ENCODE data around the gene ARHGEF7. TPM values are rescaled to one million over a fixed set of nuclear protein-coding genes. Genes with fewer than 3 reads are reported as not detected.

The ARHGEF7 gene
- polyA plus RNA-seq, 1 donor (not counting 4 experiments of a cell fraction or from before 2014, with no cell fraction given) = 25.2 TPM

DNA sequence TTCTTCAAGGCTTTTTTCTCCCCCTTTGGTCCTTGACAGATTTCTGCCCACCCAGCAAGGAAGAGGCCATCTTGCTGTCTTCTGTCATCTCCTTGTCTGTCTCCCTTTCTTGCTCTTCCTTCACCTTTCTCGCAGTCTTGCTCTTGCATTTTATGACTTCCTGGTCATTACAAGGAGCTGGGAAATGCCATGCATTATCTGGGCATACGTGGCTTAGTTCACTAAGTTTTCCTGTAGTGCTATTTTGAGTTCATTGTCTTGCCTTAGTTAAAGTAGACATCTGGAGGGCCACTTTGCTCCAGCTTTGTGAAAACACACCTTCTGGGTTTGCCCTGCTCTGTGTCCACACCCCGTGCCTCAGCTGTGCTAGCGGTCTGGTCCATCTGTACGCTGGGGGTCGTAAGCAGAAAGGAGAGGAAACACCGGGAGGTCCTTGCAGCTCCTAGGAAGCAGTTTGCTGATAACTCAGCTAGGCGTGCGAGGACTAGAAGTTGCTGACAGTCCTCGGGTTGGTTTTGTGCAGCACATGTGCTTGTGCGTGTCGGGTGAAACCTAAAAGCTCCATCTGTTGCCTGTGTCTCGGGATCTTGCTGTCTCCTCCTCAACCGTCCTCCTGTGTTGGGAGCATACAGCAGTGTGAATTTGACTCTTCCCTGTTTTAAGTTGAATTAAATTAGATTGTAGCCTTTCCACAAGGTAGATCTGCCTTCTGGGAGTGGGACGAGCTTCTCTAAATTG is 59.4 kb downstream of the ARHGEF7 start:
- peaks cover 64% of the 10 kb centered on the region for H3K79me2 ChIP-seq (ENCODE audit: control insufficient read depth, insufficient read depth, low read length)
- no peak for FAIRE-seq
- H3K4me1 ChIP-seq (ENCODE audit: control insufficient read depth, extremely low read depth, insufficient read depth, low read length) = peaks cover 20% of the 10 kb centered on the region
- H4K20me1 ChIP-seq (ENCODE audit: control insufficient read depth, extremely low read depth, insufficient read depth, low read length) = no peaks in the 10 kb centered on the region
- no peak overlapping the region for H3K27ac ChIP-seq (ENCODE audit: control insufficient read depth, insufficient read depth, low read length)
- no peak overlapping the region for H3K9ac ChIP-seq (ENCODE audit: control insufficient read depth, extremely low read depth, insufficient read depth, low read length)
- H3K4me3 ChIP-seq (ENCODE audit: control insufficient read depth in 2 of 3, extremely low read depth in 1 of 3, insufficient read depth in 2 of 3, low read depth in 1 of 3, low read length in 3 of 3) = no peak overlapping the region
- H3K36me3 ChIP-seq (ENCODE audit: control insufficient read depth in 2 of 2, extremely low read depth in 1 of 2, insufficient read depth in 2 of 2, low read length in 2 of 2) = peaks cover 3 to 4% of the 10 kb centered on the region in 2 experiments
- H3K4me2 ChIP-seq (ENCODE audit: control insufficient read depth, extremely low read depth, insufficient read depth, low read depth, low read length) = no peak overlapping the region
- DNase-seq (ENCODE audit: low read depth, low spot score) = no peak
- no peak for TF ChIP-seq EZH2 (IDR thresholded peaks at IDR 0.05; ENCODE audit: low read length)
- TF ChIP-seq, protein P1, sequence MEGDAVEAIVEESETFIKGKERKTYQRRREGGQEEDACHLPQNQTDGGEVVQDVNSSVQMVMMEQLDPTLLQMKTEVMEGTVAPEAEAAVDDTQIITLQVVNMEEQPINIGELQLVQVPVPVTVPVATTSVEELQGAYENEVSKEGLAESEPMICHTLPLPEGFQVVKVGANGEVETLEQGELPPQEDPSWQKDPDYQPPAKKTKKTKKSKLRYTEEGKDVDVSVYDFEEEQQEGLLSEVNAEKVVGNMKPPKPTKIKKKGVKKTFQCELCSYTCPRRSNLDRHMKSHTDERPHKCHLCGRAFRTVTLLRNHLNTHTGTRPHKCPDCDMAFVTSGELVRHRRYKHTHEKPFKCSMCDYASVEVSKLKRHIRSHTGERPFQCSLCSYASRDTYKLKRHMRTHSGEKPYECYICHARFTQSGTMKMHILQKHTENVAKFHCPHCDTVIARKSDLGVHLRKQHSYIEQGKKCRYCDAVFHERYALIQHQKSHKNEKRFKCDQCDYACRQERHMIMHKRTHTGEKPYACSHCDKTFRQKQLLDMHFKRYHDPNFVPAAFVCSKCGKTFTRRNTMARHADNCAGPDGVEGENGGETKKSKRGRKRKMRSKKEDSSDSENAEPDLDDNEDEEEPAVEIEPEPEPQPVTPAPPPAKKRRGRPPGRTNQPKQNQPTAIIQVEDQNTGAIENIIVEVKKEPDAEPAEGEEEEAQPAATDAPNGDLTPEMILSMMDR (optimal IDR thresholded peaks at IDR 0.05 in 1 of 3, IDR thresholded peaks at IDR 0.05 in 1 of 3, conservative IDR thresholded peaks at IDR 0.05 in 1 of 3; ENCODE audit: extremely low read depth in 1 of 3, insufficient read depth in 2 of 3, low read length in 3 of 3) = no peak
- no peaks in the 10 kb centered on the region for H3K9me3 ChIP-seq (ENCODE audit: control insufficient read depth, low read depth, low read length)
- no peak overlapping the region for H2AFZ ChIP-seq (ENCODE audit: control insufficient read depth, low read length)
- H3K9me1 ChIP-seq (ENCODE audit: control insufficient read depth, extremely low read depth, insufficient read depth, low read length) = no peaks in the 10 kb centered on the region
- dilution Hi-C loops (cut with MboI; ENCODE audit: extremely low pct_ligation_motif_present, low sequenced_read_pairs) = no loop called here
- no peaks in the 10 kb centered on the region for H3K27me3 ChIP-seq (ENCODE audit: control insufficient read depth, extremely low read depth, insufficient read depth, low read length)

GRCh38 chr13:111175372-111175771 is 60.3 kb downstream of the ARHGEF7 start:
- no peak overlapping the region for H2AFZ ChIP-seq (ENCODE audit: control insufficient read depth, low read length)
- H3K27ac ChIP-seq (ENCODE audit: control insufficient read depth, insufficient read depth, low read length) = peak overlapping the region; percentile 28
- no peak for FAIRE-seq
- H3K27me3 ChIP-seq (ENCODE audit: control insufficient read depth, extremely low read depth, insufficient read depth, low read length) = no peaks in the 10 kb centered on the region
- peak overlapping the region; percentile 15 for H3K4me2 ChIP-seq (ENCODE audit: control insufficient read depth, extremely low read depth, insufficient read depth, low read depth, low read length)
- H3K79me2 ChIP-seq (ENCODE audit: control insufficient read depth, insufficient read depth, low read length) = peaks cover 64% of the 10 kb centered on the region
- peaks cover 4% of the 10 kb centered on the region in 2 experiments for H3K36me3 ChIP-seq (ENCODE audit: control insufficient read depth in 2 of 2, extremely low read depth in 1 of 2, insufficient read depth in 2 of 2, low read length in 2 of 2)
- peaks cover 3% of the 10 kb centered on the region for H3K9me1 ChIP-seq (ENCODE audit: control insufficient read depth, extremely low read depth, insufficient read depth, low read length)
- TF ChIP-seq EZH2 (IDR thresholded peaks at IDR 0.05; ENCODE audit: low read length) = no peak
- TF ChIP-seq, protein P1 (optimal IDR thresholded peaks at IDR 0.05 in 1 of 3, IDR thresholded peaks at IDR 0.05 in 1 of 3, conservative IDR thresholded peaks at IDR 0.05 in 1 of 3; ENCODE audit: extremely low read depth in 1 of 3, insufficient read depth in 2 of 3, low read length in 3 of 3) = no peak
- DNase-seq (ENCODE audit: low read depth, low spot score) = no peak
- H3K4me1 ChIP-seq (ENCODE audit: control insufficient read depth, extremely low read depth, insufficient read depth, low read length) = peaks cover 20% of the 10 kb centered on the region
- H3K9me3 ChIP-seq (ENCODE audit: control insufficient read depth, low read depth, low read length) = no peaks in the 10 kb centered on the region
- H4K20me1 ChIP-seq (ENCODE audit: control insufficient read depth, extremely low read depth, insufficient read depth, low read length) = peaks cover 3% of the 10 kb centered on the region
- no peak overlapping the region for H3K9ac ChIP-seq (ENCODE audit: control insufficient read depth, extremely low read depth, insufficient read depth, low read length)
- dilution Hi-C loops (cut with MboI; ENCODE audit: extremely low pct_ligation_motif_present, low sequenced_read_pairs) = no loop called here
- H3K4me3 ChIP-seq (ENCODE audit: control insufficient read depth in 2 of 3, extremely low read depth in 1 of 3, insufficient read depth in 2 of 3, low read depth in 1 of 3, low read length in 3 of 3) = no peak overlapping the region
